AG04450 (cell line): Measurements from ENCODE around the gene FAM237B. TPM values are rescaled to one million over a fixed set of nuclear protein-coding genes. Genes with fewer than 3 reads are reported as not detected.
A peak's percentile ranks its signal among the peaks of the same experiment; 100 is the strongest.

ENCODE experiments used
- CTCF ChIA-PET: fragments of 300-600, 350-600 bp; formaldehyde crosslinking; extraction: SDS; loops from one replicate; lab custom pipeline; 2022; ENCODE audit warnings: antibody characterized with exemption, inconsistent platforms; lab: Charles Lee
- POLR2A ChIA-PET: fragments of 350-600 bp; formaldehyde crosslinking; extraction: SDS; loops from one replicate; lab custom pipeline; 2021; ENCODE audit warnings: antibody characterized with exemption, inconsistent platforms; lab: Yijun Ruan, JAX
- DNase-seq: peaks from one replicate; pipeline ENCODE4 v3.0.0-alpha.2; 2011; ENCODE audit warnings: low read depth, low spot score
- H3K27ac ChIP-seq: one replicate; pipeline ENCODE4 v1.5.1; 2012; ENCODE audit warnings: low read depth, low read length, control low read depth
- H3K27me3 ChIP-seq: one replicate; pipeline ENCODE4 v1.6.0; 2012; ENCODE audit warnings: low read length; ENCODE audit not compliant: control insufficient read depth, insufficient read depth
- H3K4me3 ChIP-seq: 2 replicates; pipeline ENCODE4 v1.5.1; 2011; ENCODE audit warnings: mild to moderate bottlenecking, low read depth, low read length, control low read depth
- H3K9me3 ChIP-seq: 2 replicates; pipeline ENCODE4 v1.5.1; 2012; ENCODE audit warnings: low read length; ENCODE audit not compliant: control insufficient read depth, insufficient read depth
- CTCF ChIP-seq: IDR thresholded peaks from 2 replicates; pipeline ENCODE4 v1.5.1; 2011; ENCODE audit warnings: low read depth, low read length, control low read depth, inconsistent platforms
- polyA plus RNA-seq: library from polyadenylated mRNA; depleted of rRNA; stranded (reverse); fragments of >200 nt; gene quantifications from 2 replicates; pipeline ENCODE4 v1.2.3, GENCODE V29; 2011

The FAM237B gene
- polyA plus RNA-seq, 1 experiment: not detected

- ChIA-PET POLR2A (no interaction called here), CTCF (interaction anchor here (1.0 kb wide), 1 partner anchor 154 kb away, joined by 3 read pairs; no protein-coding TSS in a partner anchor)
- Histone ChIP-seq H3K27ac (no peak overlapping the region), H3K9me3 (no peaks in the 10 kb centered on the region), H3K4me3 (no peak overlapping the region), H3K27me3 (no peaks in the 10 kb centered on the region)
- no peak for TF ChIP-seq CTCF
- DNase-seq: no peak
These were observed 46.9 kb downstream of the FAM237B start for GRCh38 chr7:90274161-90274560.

DNA sequence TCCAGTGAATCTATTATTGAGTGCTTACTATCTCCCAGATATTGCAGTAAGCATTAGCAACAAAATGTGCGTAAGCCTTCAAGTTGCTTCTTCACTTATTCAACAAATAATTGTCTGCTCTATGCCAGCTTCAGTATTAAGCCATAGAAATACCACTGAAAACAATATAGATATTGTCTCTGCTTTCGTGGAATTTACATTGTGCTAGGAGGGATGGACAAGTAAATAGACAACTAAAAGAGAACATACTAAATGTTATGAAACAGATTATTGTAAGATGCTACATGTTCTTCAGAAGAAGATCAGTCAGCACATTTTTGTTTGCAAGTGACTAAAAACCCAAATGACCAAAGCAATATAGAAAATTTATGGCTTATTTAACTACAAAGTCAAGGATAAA, 48.9 kb downstream of the FAM237B start:
- Histone ChIP-seq H3K27ac (no peak overlapping the region), H3K4me3 (no peak overlapping the region), H3K27me3 (no peaks in the 10 kb centered on the region), H3K9me3 (no peaks in the 10 kb centered on the region)
- TF ChIP-seq CTCF: no peak
- DNase-seq: no peak
- ChIA-PET POLR2A (no interaction called here), CTCF (interaction anchor here (1.0 kb wide), 1 partner anchor 61 kb away, joined by 3 read pairs; the partner anchor contains the start of gene STEAP2)

- ChIA-PET POLR2A (no interaction called here), CTCF (interaction anchor here (1.0 kb wide), 1 partner anchor 61 kb away, joined by 3 read pairs; the partner anchor contains the start of gene STEAP2)
- TF ChIP-seq CTCF: no peak
- no peaks in the 10 kb centered on the region for H3K27me3 ChIP-seq
- H3K4me3 ChIP-seq: no peak overlapping the region
- no peaks in the 10 kb centered on the region for H3K9me3 ChIP-seq
- H3K27ac ChIP-seq: no peak overlapping the region
- peak; percentile 15 for DNase-seq
These were observed 49.4 kb downstream of the FAM237B start for GRCh38 chr7:90271753-90272152.

DNA sequence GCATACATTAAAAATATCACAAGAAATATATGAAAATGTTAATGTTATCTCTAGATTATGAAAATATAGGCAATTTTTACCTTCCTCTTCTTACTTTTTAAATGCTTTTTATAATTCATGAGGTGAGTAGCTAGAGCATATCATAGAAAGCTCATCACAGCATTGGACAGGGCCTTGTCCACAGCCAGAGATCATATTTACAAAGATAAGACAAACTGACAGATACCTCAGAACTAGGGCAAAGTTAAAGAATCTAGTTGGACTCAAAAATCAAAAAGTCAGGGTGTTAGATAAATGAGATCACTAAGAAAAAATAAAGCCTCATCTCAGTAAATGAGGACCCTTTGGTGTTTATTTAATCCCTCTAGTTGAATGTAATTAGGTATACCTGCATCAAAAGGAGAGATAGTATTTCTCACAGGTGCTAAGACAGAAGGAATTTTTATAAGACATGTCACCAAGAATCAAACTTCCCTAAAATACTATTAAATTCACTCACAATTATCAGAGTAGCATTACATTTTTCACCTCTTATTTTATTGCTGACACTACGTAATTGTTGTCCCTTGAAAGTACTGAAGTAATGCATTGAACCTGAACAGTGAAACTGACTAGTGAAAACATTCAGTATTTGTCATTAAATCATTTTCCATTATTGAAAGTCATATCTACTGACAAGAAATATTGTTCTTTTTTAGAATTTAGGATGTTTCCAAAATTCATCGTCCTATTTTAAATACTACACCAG, 50.5 kb downstream of the FAM237B start:
- Histone ChIP-seq H3K27ac (no peak overlapping the region), H3K27me3 (no peaks in the 10 kb centered on the region), H3K9me3 (no peaks in the 10 kb centered on the region), H3K4me3 (no peak overlapping the region)
- no peak for TF ChIP-seq CTCF
- ChIA-PET CTCF (interaction anchor here (0.6 to 0.8 kb wide), 2 partner anchors 27 to 60 kb away, joined by 3 read pairs; no protein-coding TSS in a partner anchor), POLR2A (no interaction called here)
- no peak for DNase-seq

DNA sequence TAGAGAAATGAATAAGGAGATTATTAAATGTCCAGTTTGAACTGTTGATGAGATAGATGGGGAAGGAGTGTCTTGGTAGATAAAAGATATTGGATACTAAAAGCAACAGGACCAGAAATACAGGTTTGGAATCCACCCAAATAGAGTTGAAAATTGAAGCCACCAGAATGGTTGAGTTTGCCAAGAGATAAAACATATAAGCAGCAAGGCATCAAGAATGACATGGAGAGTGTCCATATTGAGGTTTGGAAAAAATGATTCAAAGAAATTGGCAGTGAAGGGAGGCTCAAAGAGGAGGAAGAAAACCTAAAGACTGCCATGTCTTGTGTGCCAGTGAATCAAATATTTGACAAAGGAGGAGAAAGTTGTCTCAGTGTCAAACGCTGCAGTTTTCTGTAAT, 51.9 kb downstream of the FAM237B start:
- Histone ChIP-seq H3K27me3 (no peaks in the 10 kb centered on the region), H3K9me3 (no peaks in the 10 kb centered on the region), H3K4me3 (no peak overlapping the region), H3K27ac (no peak overlapping the region)
- no peak for TF ChIP-seq CTCF
- ChIA-PET POLR2A (no interaction called here), CTCF (interaction anchor here (3.1 kb wide), 1 partner anchor 116 kb away, joined by 13 read pairs; the partner anchor contains the start of gene STEAP1)
- DNase-seq: no peak
